ENCODE measurements around the gene GLUL. TPM values are rescaled to one million over a fixed set of nuclear protein-coding genes. Genes with fewer than 3 reads are reported as not detected.
"Not testable (repeated sequence)": the region's sequence is repeated elsewhere in the genome, so short reads cannot be mapped to it uniquely, and the experiment has no call there.

GLUL gene
- polyA plus RNA-seq, 3 donors = 1,065 to 6,550 (median 3,246) TPM

- WGBS, 3 donors = 93 to 95% (median 94%) methylated on average over 8 of the region's 8 CpGs
- H3K27ac ChIP-seq (ENCODE audit: low read depth, low read length) = no peak overlapping the region
Observed at GRCh38 chr1:182339684-182340083, 51.9 kb downstream of the GLUL start.

- 87 to 93% (median 89%) methylated on average over 13 of the region's 13 CpGs for WGBS, 3 donors
- no peak overlapping the region for H3K27ac ChIP-seq (ENCODE audit: low read depth, low read length)
Observed at GRCh38 chr1:182338806-182339370, 52.7 kb downstream of the GLUL start.

DNA sequence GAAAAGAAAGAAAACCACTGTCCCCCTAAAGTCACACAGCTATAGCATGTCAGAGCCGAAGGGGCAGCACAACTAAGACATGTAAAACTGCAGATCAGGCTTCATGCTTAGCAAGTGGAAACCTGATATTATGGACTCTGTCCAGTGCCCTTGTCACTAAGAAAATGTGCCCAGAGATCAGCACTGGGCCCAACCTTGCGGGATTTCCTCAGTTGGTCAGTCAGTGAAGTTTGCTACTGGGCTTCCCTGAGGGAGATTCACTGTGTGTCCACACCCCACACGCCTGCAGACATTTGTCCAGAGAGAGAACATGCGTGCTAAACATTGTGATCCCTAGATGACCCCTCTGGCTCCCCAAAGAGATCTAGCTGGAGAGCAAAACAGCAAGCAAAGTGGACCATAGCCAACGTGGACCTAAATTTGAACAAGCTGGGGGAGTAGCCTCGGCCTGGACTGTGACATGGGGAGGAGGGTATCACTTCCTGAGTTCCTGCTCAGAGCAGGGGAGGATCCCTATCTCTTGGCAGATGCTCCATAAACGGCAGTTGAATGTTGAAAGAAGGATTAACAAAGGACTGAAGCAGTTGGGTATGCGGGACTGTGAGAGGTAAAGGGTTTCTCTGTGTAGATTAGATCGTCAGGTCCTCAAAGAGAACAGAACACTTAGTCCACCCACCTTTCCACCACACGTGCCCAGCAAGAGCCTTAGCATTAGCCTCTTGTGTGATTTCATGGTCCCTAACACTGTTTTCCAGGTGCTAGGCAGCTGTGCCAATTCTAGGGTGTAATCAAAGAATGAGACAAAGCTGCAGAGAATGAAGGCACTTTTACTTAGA, 53.6 kb downstream of the GLUL start:
- WGBS, 3 donors = 48 to 76% (median 51%) methylated on average over 10 of the region's 10 CpGs
- no peak overlapping the region for H3K27ac ChIP-seq (ENCODE audit: low read depth, low read length)

DNA sequence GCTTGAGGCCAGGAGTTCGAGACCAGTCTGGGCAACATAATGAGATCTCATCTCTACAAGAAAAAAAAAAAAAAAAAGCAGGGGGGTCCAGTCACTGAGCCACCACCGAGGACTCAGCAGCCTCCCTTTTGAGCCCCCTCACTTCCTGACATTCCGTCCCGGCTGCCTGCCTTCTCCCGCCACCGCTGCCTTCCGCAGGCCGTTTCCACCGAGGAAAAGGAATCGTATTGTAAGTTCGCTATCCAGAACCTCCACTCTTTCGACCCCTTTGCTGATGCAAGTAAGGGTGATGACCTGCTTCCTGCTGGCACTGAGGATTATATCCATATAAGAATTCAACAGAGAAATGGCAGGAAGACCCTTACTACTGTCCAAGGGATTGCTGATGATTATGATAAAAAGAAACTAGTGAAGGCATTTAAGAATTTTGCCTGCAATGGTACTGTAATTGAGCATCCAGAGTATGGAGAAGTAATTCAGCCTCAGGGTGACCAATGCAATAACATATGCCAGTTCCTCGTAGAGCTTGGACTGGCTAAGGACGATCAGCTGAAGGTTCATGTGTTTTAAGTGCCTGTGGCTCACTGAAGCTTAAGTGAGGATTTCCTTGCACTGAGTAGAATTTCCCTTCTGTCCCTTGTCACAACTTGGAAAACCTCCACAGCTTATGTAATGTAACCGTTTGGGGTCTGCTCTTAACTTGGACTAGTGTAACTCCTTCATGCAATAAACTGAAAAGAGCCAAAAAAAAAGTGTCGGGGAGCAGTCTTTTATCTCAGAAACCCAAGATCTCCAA, 55.6 kb downstream of the GLUL start:
- H3K27ac ChIP-seq (ENCODE audit: low read depth, low read length) = no peak overlapping the region
- WGBS, 3 donors = 57 to 69% (median 61%) methylated on average over 16 of the region's 16 CpGs

GRCh38 chr1:182333071-182333571, 58.5 kb downstream of the GLUL start:
- not testable (repeated sequence) for H3K27ac ChIP-seq (ENCODE audit: low read depth, low read length)
- WGBS, 3 donors = 90 to 97% (median 91%) methylated on average over 4 to 5 of the region's 5 CpGs

- H3K27ac ChIP-seq (ENCODE audit: low read depth, low read length) = no peak overlapping the region
- WGBS, 3 donors = 77 to 82% (median 81%) methylated on average over 12 to 13 of the region's 13 CpGs
Observed at GRCh38 chr1:182332261-182333060, 59.1 kb downstream of the GLUL start.

Other genes with a start within 250 kb of the GLUL start
- gene TEDDM1, start 8.9 kb upstream of the GLUL start, polyA plus RNA-seq = not detected
- gene RGSL1, start 58.4 kb upstream of the GLUL start, polyA plus RNA-seq = not detected
- 1 to 10 TPM; 2.0 to 6.1 (median 3.2) TPM for gene RNASEL, start 197.5 kb upstream of the GLUL start, polyA plus RNA-seq
- gene RGS16, start 212.6 kb upstream of the GLUL start, polyA plus RNA-seq = 10 to 100 TPM in 2 of 3 donors, 1 to 10 TPM in 1; 4.9 to 38.5 (median 22.2) TPM